ENCODE data around the gene KDM4C.
"Not testable (repeated sequence)": the region's sequence is repeated elsewhere in the genome, so short reads cannot be mapped to it uniquely, and the experiment has no call there.

KDM4C gene

GRCh38 chr9:7176561-7176960 lies 418.8 kb downstream of the KDM4C start:
- Histone ChIP-seq H3K9me3 (ENCODE audit: control insufficient read depth in 2 of 2, low read length in 2 of 2) (no peaks in the 10 kb centered on the region), H3K27ac (ENCODE audit: low read length) (no peak overlapping the region), H3K4me1 (ENCODE audit: control insufficient read depth, insufficient read depth, low read length) (no peaks in the 10 kb centered on the region), H3K36me3 (ENCODE audit: control insufficient read depth in 2 of 2, insufficient read depth in 2 of 2, low read length in 2 of 2) (peaks cover 0 to 6% of the 10 kb centered on the region in 2 donors), H3K9ac (ENCODE audit: low read length in 2 of 2) (no peak overlapping the region), H3K27me3 (ENCODE audit: control insufficient read depth in 1 of 2, insufficient read depth in 2 of 2, low read length in 2 of 2) (no peaks in the 10 kb centered on the region), H3K4me3 (ENCODE audit: low read length in 2 of 2) (no peak overlapping the region)

GRCh38 chr9:7177383-7177782 lies 419.6 kb downstream of the KDM4C start:
- H3K27me3 ChIP-seq (ENCODE audit: control insufficient read depth in 1 of 2, insufficient read depth in 2 of 2, low read length in 2 of 2) = no peaks in the 10 kb centered on the region
- H3K36me3 ChIP-seq (ENCODE audit: control insufficient read depth in 2 of 2, insufficient read depth in 2 of 2, low read length in 2 of 2) = peaks cover 0 to 6% of the 10 kb centered on the region in 2 donors
- H3K27ac ChIP-seq (ENCODE audit: low read length) = no peak overlapping the region
- no peak overlapping the region for H3K4me3 ChIP-seq (ENCODE audit: low read length in 2 of 2)
- no peaks in the 10 kb centered on the region for H3K4me1 ChIP-seq (ENCODE audit: control insufficient read depth, insufficient read depth, low read length)
- no peak overlapping the region for H3K9ac ChIP-seq (ENCODE audit: low read length in 2 of 2)
- no peaks in the 10 kb centered on the region for H3K9me3 ChIP-seq (ENCODE audit: control insufficient read depth in 2 of 2, low read length in 2 of 2)

- Histone ChIP-seq H3K27ac (ENCODE audit: low read length) (no peak overlapping the region), H3K36me3 (ENCODE audit: control insufficient read depth in 2 of 2, insufficient read depth in 2 of 2, low read length in 2 of 2) (peaks cover 0 to 7% of the 10 kb centered on the region in 2 donors), H3K27me3 (ENCODE audit: control insufficient read depth in 1 of 2, insufficient read depth in 2 of 2, low read length in 2 of 2) (no peaks in the 10 kb centered on the region)
These were observed 421.0 kb downstream of the KDM4C start for GRCh38 chr9:7178729-7179128.

GRCh38 chr9:7180247-7180646 lies 422.5 kb downstream of the KDM4C start:
- Histone ChIP-seq H3K9ac (ENCODE audit: low read length in 2 of 2) (no peak overlapping the region), H3K4me3 (ENCODE audit: low read length in 2 of 2) (no peak overlapping the region), H3K9me3 (ENCODE audit: control insufficient read depth in 2 of 2, low read length in 2 of 2) (no peaks in the 10 kb centered on the region), H3K36me3 (ENCODE audit: control insufficient read depth in 2 of 2, insufficient read depth in 2 of 2, low read length in 2 of 2) (peaks cover 0 to 8% of the 10 kb centered on the region in 2 donors), H3K27ac (ENCODE audit: low read length) (no peak overlapping the region), H3K27me3 (ENCODE audit: control insufficient read depth in 1 of 2, insufficient read depth in 2 of 2, low read length in 2 of 2) (no peaks in the 10 kb centered on the region), H3K4me1 (ENCODE audit: control insufficient read depth, insufficient read depth, low read length) (no peaks in the 10 kb centered on the region)

More at GRCh38 chr9:7178729-7179128, 421.0 kb downstream of the KDM4C start:
- Histone ChIP-seq H3K9me3 (ENCODE audit: control insufficient read depth in 2 of 2, low read length in 2 of 2) (no peaks in the 10 kb centered on the region), H3K9ac (ENCODE audit: low read length in 2 of 2) (no peak overlapping the region), H3K4me1 (ENCODE audit: control insufficient read depth, insufficient read depth, low read length) (no peaks in the 10 kb centered on the region), H3K4me3 (ENCODE audit: low read length in 2 of 2) (no peak overlapping the region)

GRCh38 chr9:7183139-7183538 lies 425.4 kb downstream of the KDM4C start:
- H3K4me1 ChIP-seq (ENCODE audit: control insufficient read depth, insufficient read depth, low read length); H3K9ac ChIP-seq (ENCODE audit: low read length in 2 of 2); H3K36me3 ChIP-seq (ENCODE audit: control insufficient read depth in 2 of 2, insufficient read depth in 2 of 2, low read length in 2 of 2); H3K9me3 ChIP-seq (ENCODE audit: control insufficient read depth in 2 of 2, low read length in 2 of 2); H3K27ac ChIP-seq (ENCODE audit: low read length); H3K27me3 ChIP-seq (ENCODE audit: control insufficient read depth in 1 of 2, insufficient read depth in 2 of 2, low read length in 2 of 2); H3K4me3 ChIP-seq (ENCODE audit: low read length in 2 of 2): not testable (repeated sequence)

- no peak overlapping the region for H3K4me3 ChIP-seq (ENCODE audit: low read length in 2 of 2)
- peaks cover 0 to 2% of the 10 kb centered on the region in 2 donors for H3K36me3 ChIP-seq (ENCODE audit: control insufficient read depth in 2 of 2, insufficient read depth in 2 of 2, low read length in 2 of 2)
These were observed 427.8 kb downstream of the KDM4C start for GRCh38 chr9:7185612-7186011.

GRCh38 chr9:7186175-7186574 lies 428.4 kb downstream of the KDM4C start:
- Histone ChIP-seq H3K9me3 (ENCODE audit: control insufficient read depth in 2 of 2, low read length in 2 of 2) (peaks cover 0 to 9% of the 10 kb centered on the region in 2 donors), H3K27ac (ENCODE audit: low read length) (no peak overlapping the region), H3K4me1 (ENCODE audit: control insufficient read depth, insufficient read depth, low read length) (no peaks in the 10 kb centered on the region), H3K36me3 (ENCODE audit: control insufficient read depth in 2 of 2, insufficient read depth in 2 of 2, low read length in 2 of 2) (peaks cover 0 to 2% of the 10 kb centered on the region in 2 donors), H3K4me3 (ENCODE audit: low read length in 2 of 2) (no peak overlapping the region), H3K9ac (ENCODE audit: low read length in 2 of 2) (no peak overlapping the region), H3K27me3 (ENCODE audit: control insufficient read depth in 1 of 2, insufficient read depth in 2 of 2, low read length in 2 of 2) (no peaks in the 10 kb centered on the region)

More at GRCh38 chr9:7185612-7186011, 427.8 kb downstream of the KDM4C start:
- Histone ChIP-seq H3K9ac (ENCODE audit: low read length in 2 of 2) (no peak overlapping the region), H3K4me1 (ENCODE audit: control insufficient read depth, insufficient read depth, low read length) (no peaks in the 10 kb centered on the region), H3K27ac (ENCODE audit: low read length) (no peak overlapping the region), H3K27me3 (ENCODE audit: control insufficient read depth in 1 of 2, insufficient read depth in 2 of 2, low read length in 2 of 2) (no peaks in the 10 kb centered on the region), H3K9me3 (ENCODE audit: control insufficient read depth in 2 of 2, low read length in 2 of 2) (peaks cover 0 to 8% of the 10 kb centered on the region in 2 donors)

- no peak overlapping the region for H3K27ac ChIP-seq (ENCODE audit: low read length)
- H3K27me3 ChIP-seq (ENCODE audit: control insufficient read depth in 1 of 2, insufficient read depth in 2 of 2, low read length in 2 of 2) = no peaks in the 10 kb centered on the region
- H3K9ac ChIP-seq (ENCODE audit: low read length in 2 of 2) = peak overlapping the region in 1 of 2 donors; percentile 5
- H3K9me3 ChIP-seq (ENCODE audit: control insufficient read depth in 2 of 2, low read length in 2 of 2) = peaks cover 0 to 4% of the 10 kb centered on the region in 2 donors
- H3K36me3 ChIP-seq (ENCODE audit: control insufficient read depth in 2 of 2, insufficient read depth in 2 of 2, low read length in 2 of 2) = no peaks in the 10 kb centered on the region
- peaks cover 9% of the 10 kb centered on the region for H3K4me1 ChIP-seq (ENCODE audit: control insufficient read depth, insufficient read depth, low read length)
- no peak overlapping the region for H3K4me3 ChIP-seq (ENCODE audit: low read length in 2 of 2)
These were observed 434.5 kb downstream of the KDM4C start for GRCh38 chr9:7192266-7192665.

GRCh38 chr9:7195526-7195925 lies 437.8 kb downstream of the KDM4C start:
- no peak overlapping the region for H3K4me3 ChIP-seq (ENCODE audit: low read length in 2 of 2)
- H3K9me3 ChIP-seq (ENCODE audit: control insufficient read depth in 2 of 2, low read length in 2 of 2) = peaks cover 0 to 2% of the 10 kb centered on the region in 2 donors
- no peaks in the 10 kb centered on the region for H3K27me3 ChIP-seq (ENCODE audit: control insufficient read depth in 1 of 2, insufficient read depth in 2 of 2, low read length in 2 of 2)

GRCh38 chr9:7196467-7196866 lies 438.7 kb downstream of the KDM4C start:
- H3K4me1 ChIP-seq (ENCODE audit: control insufficient read depth, insufficient read depth, low read length) = peaks cover 9% of the 10 kb centered on the region
- no peaks in the 10 kb centered on the region for H3K36me3 ChIP-seq (ENCODE audit: control insufficient read depth in 2 of 2, insufficient read depth in 2 of 2, low read length in 2 of 2)
- H3K27ac ChIP-seq (ENCODE audit: low read length) = no peak overlapping the region
- no peaks in the 10 kb centered on the region for H3K9me3 ChIP-seq (ENCODE audit: control insufficient read depth in 2 of 2, low read length in 2 of 2)
- H3K9ac ChIP-seq (ENCODE audit: low read length in 2 of 2) = no peak overlapping the region
- H3K4me3 ChIP-seq (ENCODE audit: low read length in 2 of 2) = no peak overlapping the region
- H3K27me3 ChIP-seq (ENCODE audit: control insufficient read depth in 1 of 2, insufficient read depth in 2 of 2, low read length in 2 of 2) = no peaks in the 10 kb centered on the region

More at GRCh38 chr9:7195526-7195925, 437.8 kb downstream of the KDM4C start:
- Histone ChIP-seq H3K36me3 (ENCODE audit: control insufficient read depth in 2 of 2, insufficient read depth in 2 of 2, low read length in 2 of 2) (no peaks in the 10 kb centered on the region), H3K4me1 (ENCODE audit: control insufficient read depth, insufficient read depth, low read length) (peaks cover 9% of the 10 kb centered on the region), H3K27ac (ENCODE audit: low read length) (no peak overlapping the region), H3K9ac (ENCODE audit: low read length in 2 of 2) (no peak overlapping the region)

GRCh38 chr9:7201196-7201595 lies 443.4 kb downstream of the KDM4C start:
- H3K4me3 ChIP-seq (ENCODE audit: low read length in 2 of 2) = no peak overlapping the region
- no peaks in the 10 kb centered on the region for H3K36me3 ChIP-seq (ENCODE audit: control insufficient read depth in 2 of 2, insufficient read depth in 2 of 2, low read length in 2 of 2)
- no peak overlapping the region for H3K9ac ChIP-seq (ENCODE audit: low read length in 2 of 2)
- H3K9me3 ChIP-seq (ENCODE audit: control insufficient read depth in 2 of 2, low read length in 2 of 2) = no peaks in the 10 kb centered on the region
- H3K27ac ChIP-seq (ENCODE audit: low read length) = no peak overlapping the region
- H3K27me3 ChIP-seq (ENCODE audit: control insufficient read depth in 1 of 2, insufficient read depth in 2 of 2, low read length in 2 of 2) = no peaks in the 10 kb centered on the region
- H3K4me1 ChIP-seq (ENCODE audit: control insufficient read depth, insufficient read depth, low read length) = no peaks in the 10 kb centered on the region

Data from stomach smooth muscle (tissue), 2 donors.